GM12878 (cell line): ENCODE measurements around the gene CDHR5.

Experiments
- ETV6 ChIP-seq, 2 experiments: fragments of 450-650 bp in 1 of 2; IDR thresholded peaks in 1 of 2; conservative IDR thresholded peaks in 1 of 2; 2 replicates each; pipeline ENCODE4 v1.6.1; 2014; ENCODE audit warnings: antibody characterized with exemption in 1 of 2, borderline replicate concordance in 1 of 2, low read depth in 1 of 2, mild to moderate bottlenecking in 1 of 2, moderate library complexity in 1 of 2
- POLR2A ChIP-seq: IDR thresholded peaks from 2 replicates; pipeline ENCODE4 v1.6.1; 2011; ENCODE audit warnings: low read depth, mild to moderate bottlenecking, low read length
- TF ChIP-seq, protein P1 (sequence below), 3 experiments: IDR thresholded peaks in 2 of 3; conservative IDR thresholded peaks in 1 of 3; 2 replicates each; pipeline ENCODE4 v1.5.1; 2011; ENCODE audit warnings: low read depth in 3 of 3, low read length in 3 of 3, mild to moderate bottlenecking in 3 of 3, control low read depth in 2 of 3, moderate library complexity in 2 of 3, inconsistent platforms in 1 of 3, mixed read lengths in 1 of 3; ENCODE audit not compliant: control insufficient read depth in 2 of 3, insufficient read depth in 1 of 3; ENCODE audit errors: extremely low read depth in 1 of 3
- TF ChIP-seq, protein P2 (sequence below): IDR thresholded peaks from 2 replicates; pipeline ENCODE4 v1.6.1; 2012; ENCODE audit warnings: low read depth, low read length, improper control_type of control experiment

DNA sequence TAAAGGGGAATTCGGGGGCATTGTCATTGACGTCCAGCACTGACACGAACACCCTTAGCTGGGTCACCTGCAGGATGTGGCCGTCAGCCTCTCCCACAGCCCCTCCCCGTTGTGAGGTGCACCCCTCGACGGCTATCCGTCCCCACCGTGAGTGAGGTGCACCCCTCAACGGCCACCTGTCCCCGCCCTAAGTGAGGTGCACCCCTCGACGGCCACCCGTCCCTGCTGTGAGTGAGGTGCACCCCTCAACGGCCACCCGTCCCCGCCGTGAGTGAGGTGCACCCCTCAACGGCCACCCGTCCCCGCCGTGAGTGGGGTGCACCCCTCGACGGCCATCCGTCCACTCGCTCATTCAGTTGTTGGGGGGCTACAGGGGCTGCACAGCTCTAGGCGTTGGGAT lies 2.9 kb downstream of the CDHR5 start:
- TF ChIP-seq ETV6 (conservative IDR thresholded peaks at IDR 0.05 in 1 of 2, IDR thresholded peaks at IDR 0.05 in 1 of 2; ENCODE audit: borderline replicate concordance in 1 of 2, low read depth in 1 of 2) (no peak), POLR2A (no peak)
- TF ChIP-seq, protein P1, sequence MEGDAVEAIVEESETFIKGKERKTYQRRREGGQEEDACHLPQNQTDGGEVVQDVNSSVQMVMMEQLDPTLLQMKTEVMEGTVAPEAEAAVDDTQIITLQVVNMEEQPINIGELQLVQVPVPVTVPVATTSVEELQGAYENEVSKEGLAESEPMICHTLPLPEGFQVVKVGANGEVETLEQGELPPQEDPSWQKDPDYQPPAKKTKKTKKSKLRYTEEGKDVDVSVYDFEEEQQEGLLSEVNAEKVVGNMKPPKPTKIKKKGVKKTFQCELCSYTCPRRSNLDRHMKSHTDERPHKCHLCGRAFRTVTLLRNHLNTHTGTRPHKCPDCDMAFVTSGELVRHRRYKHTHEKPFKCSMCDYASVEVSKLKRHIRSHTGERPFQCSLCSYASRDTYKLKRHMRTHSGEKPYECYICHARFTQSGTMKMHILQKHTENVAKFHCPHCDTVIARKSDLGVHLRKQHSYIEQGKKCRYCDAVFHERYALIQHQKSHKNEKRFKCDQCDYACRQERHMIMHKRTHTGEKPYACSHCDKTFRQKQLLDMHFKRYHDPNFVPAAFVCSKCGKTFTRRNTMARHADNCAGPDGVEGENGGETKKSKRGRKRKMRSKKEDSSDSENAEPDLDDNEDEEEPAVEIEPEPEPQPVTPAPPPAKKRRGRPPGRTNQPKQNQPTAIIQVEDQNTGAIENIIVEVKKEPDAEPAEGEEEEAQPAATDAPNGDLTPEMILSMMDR (IDR thresholded peaks at IDR 0.05 in 2 of 3, conservative IDR thresholded peaks at IDR 0.05 in 1 of 3; ENCODE audit: control insufficient read depth in 2 of 3, extremely low read depth in 1 of 3, insufficient read depth in 1 of 3, low read depth in 3 of 3, low read length in 3 of 3): no peak
- TF ChIP-seq, protein P2, sequence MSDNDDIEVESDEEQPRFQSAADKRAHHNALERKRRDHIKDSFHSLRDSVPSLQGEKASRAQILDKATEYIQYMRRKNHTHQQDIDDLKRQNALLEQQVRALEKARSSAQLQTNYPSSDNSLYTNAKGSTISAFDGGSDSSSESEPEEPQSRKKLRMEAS: no peak
